Hematopoietic multipotent progenitor cell (in vitro differentiated cells): Measurements from ENCODE around the gene DNASE1L2. TPM values are rescaled to one million over a fixed set of nuclear protein-coding genes. Genes with fewer than 3 reads are reported as not detected.

Source experiments
- DNase-seq, 3 donors: peaks; one replicate each; pipeline ENCODE4 v3.0.0-alpha.2; 2011 to 2015; ENCODE audit warnings: low read depth in 2 of 3, low spot score in 2 of 3
- total RNA-seq: library from RNA; depleted of rRNA; stranded (reverse); fragments of >200 nt; gene quantifications from one replicate; pipeline ENCODE4 v1.2.3, GENCODE V29; 2012

Gene DNASE1L2, protein sequence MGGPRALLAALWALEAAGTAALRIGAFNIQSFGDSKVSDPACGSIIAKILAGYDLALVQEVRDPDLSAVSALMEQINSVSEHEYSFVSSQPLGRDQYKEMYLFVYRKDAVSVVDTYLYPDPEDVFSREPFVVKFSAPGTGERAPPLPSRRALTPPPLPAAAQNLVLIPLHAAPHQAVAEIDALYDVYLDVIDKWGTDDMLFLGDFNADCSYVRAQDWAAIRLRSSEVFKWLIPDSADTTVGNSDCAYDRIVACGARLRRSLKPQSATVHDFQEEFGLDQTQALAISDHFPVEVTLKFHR
- total RNA-seq = 0.54 TPM

GRCh38 chr16:2236337-2237101, at the start of gene DNASE1L2:
TSS of gene DNASE1L2 (plus strand) at chr16:2236444. CDS start at chr16:2236817, 373 bp downstream.
- DNase-seq = no peak

DNA sequence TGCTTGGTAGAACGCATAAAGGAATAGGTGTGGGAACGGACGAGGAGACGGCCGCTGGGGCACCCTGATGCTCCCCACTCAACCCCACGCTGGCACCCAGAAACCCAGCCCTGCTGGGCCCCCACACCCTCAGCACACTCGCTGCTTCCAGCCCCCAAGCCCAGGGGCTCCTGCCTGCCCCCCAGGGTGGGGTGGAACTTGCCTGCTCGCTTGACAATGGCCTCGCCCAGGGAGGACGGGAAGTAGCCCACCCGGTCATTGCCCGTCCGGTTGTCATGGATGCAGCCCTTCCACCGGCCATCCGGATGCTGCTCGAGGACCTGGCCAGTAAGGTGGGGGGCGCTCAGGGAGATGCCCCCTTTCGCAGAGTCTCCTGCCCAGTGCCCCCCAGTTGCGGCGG, 49.7 kb upstream of the DNASE1L2 start:
- no peak for DNase-seq

DNA sequence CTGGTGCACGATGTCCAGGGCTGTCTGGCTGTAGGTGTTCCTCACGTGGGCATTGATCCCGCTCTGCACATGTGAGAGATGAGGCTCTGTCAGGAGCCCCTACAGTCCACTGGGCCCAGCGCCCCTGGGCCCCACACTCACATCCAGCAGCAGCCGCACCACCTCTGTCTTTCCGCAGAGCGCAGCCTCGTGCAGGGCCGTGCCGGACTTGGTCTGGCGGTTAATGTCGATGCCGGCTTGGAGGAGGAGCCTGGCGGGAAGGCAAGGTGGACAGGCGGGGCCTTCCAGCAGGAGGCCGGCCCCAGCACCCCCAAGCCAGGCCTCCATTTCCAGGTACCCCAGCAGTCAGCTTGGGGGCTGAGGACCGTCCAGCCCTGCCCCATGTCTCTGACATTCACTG, 49.0 kb upstream of the DNASE1L2 start:
- no peak for DNase-seq

DNA sequence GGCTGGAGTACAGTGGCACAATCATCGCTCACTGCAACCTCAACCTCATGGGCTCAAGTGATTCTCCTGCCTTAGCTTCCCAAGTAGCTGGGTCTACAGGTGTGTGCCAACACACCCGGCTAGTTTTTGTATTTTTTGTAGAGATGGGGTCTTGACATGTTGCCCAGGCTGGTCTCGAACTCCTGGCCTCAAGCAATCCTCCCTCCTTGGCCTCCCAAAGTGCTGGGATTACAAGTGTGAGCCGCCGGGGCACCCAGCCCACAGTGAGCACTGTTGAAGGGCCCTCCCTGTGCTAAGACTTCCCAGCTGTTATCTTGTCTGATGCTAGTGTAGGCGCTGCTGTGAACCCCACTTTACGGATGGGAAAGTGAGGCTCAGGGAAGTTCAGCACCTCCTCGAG, 47.8 kb upstream of the DNASE1L2 start:
- no peak for DNase-seq

- no peak for DNase-seq
Observed at GRCh38 chr16:2189252-2189893, 46.9 kb upstream of the DNASE1L2 start.

GRCh38 chr16:2190002-2190658, 46.1 kb upstream of the DNASE1L2 start:
- no peak for DNase-seq

- DNase-seq = no peak
Observed at GRCh38 chr16:2190659-2191445, 45.4 kb upstream of the DNASE1L2 start.

DNA sequence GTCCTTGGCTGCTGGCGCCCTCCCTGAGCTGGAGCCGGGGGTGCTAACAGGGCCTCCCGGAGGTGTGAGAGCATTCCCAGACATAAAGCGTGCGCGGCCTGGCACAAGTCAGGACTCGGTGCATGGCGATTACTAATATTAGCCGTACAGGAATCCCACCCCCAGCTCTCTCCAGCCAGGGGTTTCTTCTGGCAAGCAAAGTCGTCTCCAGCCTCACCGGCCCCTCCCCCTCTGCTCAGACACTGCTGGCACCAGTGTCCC, 44.9 kb upstream of the DNASE1L2 start:
- no peak for DNase-seq

DNA sequence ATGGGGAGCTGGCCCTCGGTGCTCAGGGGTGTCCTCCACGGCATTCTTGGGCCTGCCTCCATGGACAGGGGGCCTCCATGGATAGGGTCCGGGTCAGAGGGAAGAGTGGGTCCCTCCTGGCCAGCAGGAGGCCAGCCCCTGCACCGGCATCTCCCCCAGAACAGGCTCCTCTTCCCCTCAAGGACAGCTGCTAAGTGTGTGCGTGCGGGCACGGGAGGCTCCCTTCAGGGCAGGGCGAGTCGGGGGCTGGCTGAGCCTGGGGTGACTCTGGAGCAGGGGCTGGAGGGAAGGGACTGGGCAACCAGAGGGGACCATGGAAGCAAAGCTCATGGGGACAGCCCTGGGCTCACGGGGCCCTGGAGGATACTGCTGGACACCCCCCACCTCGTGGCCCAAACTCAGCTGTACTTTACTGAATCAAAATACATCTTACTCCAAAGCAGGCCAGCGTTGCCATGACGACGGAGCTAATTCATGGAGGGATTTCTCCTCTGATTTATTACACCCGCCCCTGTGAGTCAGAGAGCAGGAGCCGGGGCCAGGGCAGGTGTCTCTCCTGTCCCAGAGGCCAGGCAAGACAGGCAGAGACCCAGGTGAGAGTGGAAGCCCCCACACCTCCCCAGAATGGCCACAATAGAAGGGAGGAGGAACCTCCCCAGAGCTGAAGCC, 41.9 kb upstream of the DNASE1L2 start:
- DNase-seq = peak in 2 of 3 donors; percentile 39 to 41

DNA sequence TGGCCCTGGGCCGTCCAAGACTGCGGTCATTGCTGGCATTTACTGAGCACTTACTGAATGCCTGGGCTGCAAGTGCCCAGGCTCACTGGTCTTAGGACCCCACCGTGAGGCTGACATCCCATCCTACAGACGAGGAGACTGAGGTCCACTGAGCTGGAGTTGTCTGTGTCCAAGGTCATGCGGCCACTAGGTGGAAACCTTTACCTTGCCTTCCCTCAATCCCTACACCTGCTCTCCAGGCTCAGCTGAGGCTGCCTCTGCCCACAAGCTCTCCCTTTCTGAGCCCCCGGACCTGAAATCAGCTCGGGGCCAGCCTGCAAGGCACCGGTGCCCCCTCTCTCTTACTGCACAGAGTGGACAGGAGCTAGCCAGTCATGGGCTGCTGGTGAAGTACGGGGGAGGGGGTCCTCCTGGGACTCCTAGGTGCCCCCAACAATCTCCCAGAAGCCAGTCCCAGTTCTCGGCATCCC, 41.4 kb upstream of the DNASE1L2 start:
- DNase-seq = peak; percentile 29 to 58 (median 40)

DNA sequence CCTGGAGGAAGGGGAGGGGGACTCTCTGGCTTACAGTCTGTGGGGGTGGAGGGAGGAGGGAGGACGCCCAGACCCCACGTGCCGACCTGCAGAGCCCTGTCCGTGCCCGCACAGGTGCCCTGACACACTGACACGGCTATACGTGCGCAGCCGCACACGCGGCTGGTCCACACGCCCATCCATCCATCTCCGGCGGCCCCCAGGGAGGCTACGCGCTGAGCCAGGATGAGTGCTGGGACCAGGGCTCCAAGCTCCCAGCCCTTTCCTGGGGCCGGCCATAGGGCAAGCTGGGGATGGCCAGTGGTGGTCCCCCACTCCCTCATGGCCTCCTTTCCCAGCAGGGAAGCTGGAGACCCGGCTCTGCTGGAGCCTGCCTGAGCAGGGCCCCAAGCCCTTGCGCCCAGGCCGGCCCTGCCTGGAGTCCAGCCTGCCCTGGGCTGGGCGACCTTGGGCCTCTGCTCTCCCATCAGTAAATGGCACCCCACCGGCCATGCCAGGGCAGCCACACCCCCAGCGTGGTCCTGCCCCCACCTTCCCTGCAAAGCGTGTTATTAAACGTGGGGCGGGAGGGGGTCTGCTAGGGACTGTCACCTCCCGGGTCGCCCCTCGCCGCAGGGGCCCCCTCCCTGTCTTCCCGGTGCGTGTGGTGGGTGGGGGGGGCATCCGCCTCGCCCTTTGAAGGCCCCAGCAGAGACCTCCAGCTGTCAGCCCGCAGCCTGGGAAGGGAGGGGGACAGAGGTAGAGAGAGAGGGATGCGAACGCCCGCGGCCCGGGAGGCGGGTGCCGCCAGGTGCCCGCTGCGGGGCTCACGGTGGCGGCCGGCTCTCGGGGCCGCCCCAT, 40.7 kb upstream of the DNASE1L2 start:
- no peak for DNase-seq

DNA sequence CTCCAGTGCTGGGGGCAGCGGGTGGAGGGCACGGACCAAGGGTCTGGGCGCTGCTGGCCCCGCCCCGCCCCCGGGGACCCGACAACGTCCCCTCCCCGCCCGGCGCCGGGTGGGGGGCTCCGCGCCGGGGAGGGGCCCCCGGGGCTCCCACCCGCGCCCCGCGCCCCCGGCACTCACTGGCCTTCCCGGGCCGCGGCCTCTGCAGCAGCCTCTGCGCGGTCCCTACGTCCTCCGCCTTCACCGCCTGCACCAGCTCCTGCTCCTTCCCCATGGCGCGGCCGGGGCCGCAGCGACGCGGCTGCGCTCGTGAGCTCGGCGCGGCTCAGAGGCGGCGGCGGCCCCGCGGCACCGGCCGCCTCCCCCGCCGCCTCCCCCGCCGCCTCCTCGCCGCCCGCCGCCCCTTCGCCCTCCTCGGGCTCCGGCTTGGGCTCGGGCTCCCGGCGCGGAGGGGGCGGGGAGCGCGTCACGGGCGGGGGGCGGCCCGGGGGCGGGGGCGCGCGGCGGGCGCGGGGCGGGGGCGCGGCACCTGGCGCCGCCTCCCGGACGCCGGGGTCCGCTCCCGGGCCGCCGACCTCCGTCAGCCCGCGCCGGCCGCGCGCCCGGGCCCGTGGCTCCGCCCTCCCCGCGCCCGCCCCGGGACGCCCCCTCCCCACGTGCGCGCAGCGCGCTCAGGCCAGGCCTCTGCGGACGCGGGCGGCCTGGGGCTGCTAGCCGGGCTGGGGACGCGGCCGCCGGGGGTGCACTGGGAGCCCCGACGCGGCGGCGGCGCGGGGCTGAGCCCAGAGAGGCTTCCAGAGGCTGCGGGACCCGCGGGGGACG, 39.9 kb upstream of the DNASE1L2 start, which contains the start of gene CASKIN1:
Gene CASKIN1, minus strand, starts transcription at position 444 of the 819 bp plus-strand sequence. Its CDS starts 173 bp downstream, at position 271.
- DNase-seq = peak in 2 of 3 donors; percentile 32 to 43

- no peak for DNase-seq
Observed at GRCh38 chr16:2196981-2197511, 39.2 kb upstream of the DNASE1L2 start.

DNA sequence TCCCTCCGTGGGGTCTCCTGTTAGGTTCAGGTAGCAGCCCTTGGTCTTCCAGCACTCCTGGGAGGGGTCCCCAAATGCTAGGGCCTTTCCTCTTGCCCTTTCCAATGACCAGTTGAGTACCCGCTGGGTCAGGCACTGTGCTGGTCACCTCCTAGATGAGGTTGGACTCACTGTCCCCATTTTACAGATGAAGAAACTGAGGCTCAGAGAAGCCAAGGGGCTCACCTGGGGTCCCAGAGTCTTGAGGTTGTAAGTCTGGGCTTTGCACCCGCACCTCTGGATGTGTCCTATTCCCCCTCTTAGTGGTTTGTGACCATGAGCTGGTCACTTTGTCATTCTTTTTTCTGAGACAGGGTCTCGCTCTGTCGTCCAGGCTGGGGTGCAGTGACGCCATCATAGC, 38.5 kb upstream of the DNASE1L2 start:
- DNase-seq = no peak

- DNase-seq = no peak
Observed at GRCh38 chr16:2198283-2198682, 38.0 kb upstream of the DNASE1L2 start.

DNA sequence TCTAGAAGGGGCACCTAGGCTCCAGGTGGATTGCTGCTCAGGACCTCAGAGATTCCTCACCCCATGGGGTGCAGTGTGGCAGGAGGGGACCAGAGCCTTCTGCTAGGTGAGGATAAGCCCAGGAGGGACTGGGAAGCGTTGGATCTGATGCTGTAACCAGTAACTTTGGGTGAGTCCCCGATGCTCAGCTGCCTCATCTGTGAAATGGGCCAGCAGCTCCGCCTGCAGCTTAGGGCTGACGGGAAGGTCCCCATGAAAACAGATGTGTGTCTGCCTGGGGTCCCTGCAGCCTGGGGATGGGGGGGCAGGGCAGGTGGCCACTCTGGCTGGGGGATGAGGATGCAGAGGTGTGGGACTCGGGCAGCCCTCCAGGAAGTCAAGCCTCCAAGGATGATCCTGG, 37.1 kb upstream of the DNASE1L2 start:
- no peak for DNase-seq

DNA sequence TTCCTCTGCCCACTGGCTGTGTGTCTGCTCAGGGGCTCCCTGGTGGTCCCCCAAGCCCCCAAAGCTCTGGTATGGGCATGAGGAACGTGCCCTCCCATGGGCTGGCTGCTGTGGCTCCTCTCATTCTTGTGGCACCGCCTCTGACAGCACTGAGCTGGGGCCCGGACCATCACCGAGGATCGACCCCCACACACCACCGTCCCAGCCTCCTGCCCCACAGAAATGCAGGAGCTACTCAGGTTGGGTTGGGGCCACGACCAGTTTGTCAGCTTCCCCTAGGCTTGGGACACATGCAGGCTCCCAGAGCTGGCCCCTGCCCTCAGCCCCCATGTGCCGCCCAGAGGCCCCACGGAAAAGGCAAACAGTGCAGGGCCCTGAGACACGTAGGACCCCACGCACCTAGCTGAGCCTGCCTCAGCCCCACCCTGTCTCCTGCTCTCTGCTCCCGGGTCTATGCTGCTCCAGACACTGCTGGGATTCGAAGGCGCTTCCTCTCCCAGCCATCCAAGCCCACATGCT, 36.6 kb upstream of the DNASE1L2 start:
- no peak for DNase-seq

GRCh38 chr16:2200313-2200712, 35.9 kb upstream of the DNASE1L2 start:
- DNase-seq = no peak
